Activated naive CD4-positive, alpha-beta T cell treated with anti-CD3 and anti-CD28 coated beads for 36 hours (primary cell): ENCODE measurements around the gene CCR4. TPM values are rescaled to one million over a fixed set of nuclear protein-coding genes. Genes with fewer than 3 reads are reported as not detected.
"Not testable (repeated sequence)": the region's sequence is repeated elsewhere in the genome, so short reads cannot be mapped to it uniquely, and the experiment has no call there.

Experiments used
- CTCF ChIA-PET: fragments of 350-600 bp; sonication (Branson Sonifier 250); formaldehyde crosslinking; loops from one replicate; lab custom pipeline; 2021; ENCODE audit warnings: antibody characterized with exemption; lab: Charles Lee
- DNase-seq: peaks from one replicate; pipeline ENCODE4 v3.0.0-alpha.2; 2020
- H3K27ac Mint-ChIP-seq: one replicate; pipeline ENCODE4 v1.8.0; 2021; ENCODE audit warnings: mild to moderate bottlenecking, mixed read lengths
- H3K27me3 Mint-ChIP-seq: one replicate; pipeline ENCODE4 v1.8.0; 2021; ENCODE audit warnings: low read depth, mixed read lengths
- H3K36me3 Mint-ChIP-seq: one replicate; pipeline ENCODE4 v1.8.0; 2021; ENCODE audit warnings: low read depth, mixed read lengths
- H3K4me1 Mint-ChIP-seq: one replicate; pipeline ENCODE4 v1.8.0; 2021; ENCODE audit warnings: low read depth, mixed read lengths
- H3K4me3 Mint-ChIP-seq: one replicate; pipeline ENCODE4 v1.8.0; 2021; ENCODE audit warnings: mild to moderate bottlenecking, moderate library complexity, mixed read lengths
- H3K9me3 Mint-ChIP-seq: one replicate; pipeline ENCODE4 v1.8.0; 2021; ENCODE audit warnings: mixed read lengths
- intact Hi-C: fragments of 100-400 bp; cut with micrococcal nuclease; formaldehyde crosslinking; loops from one replicate; pipeline ENCODE4 v1.15.1; 2023
- total RNA-seq, 2 experiments: library from RNA; stranded (reverse); gene quantifications; one replicate each; pipeline ENCODE4 v1.2.3, GENCODE V29; 2021

Gene CCR4
- total RNA-seq: 10 to 100 TPM; 27.9 to 28.8 TPM

DNA sequence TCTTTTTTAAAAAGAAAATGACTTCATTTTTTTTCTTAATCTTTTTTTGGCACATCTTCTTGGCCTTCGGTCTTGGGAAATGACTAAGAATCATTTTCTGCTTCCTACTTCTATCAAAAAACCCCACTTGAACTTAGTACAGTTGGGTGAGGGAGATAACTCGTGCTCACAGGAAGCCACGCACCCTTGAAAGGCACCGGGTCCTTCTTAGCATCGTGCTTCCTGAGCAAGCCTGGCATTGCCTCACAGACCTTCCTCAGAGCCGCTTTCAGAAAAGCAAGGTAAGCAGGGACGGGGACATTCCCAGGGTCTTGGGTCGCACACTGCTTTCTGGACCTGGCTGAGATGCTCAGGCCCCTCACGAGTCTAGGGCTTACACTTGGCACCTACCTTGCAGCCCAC is at the start of gene CCR4:
TSS of gene CCR4 (plus strand) at position 235 of the 402 bp plus-strand sequence. CDS start 1,779 bp downstream, outside the sequence.
- DNase-seq: peak; percentile 83
- intact Hi-C loops: loop anchor here (1.0 to 2.0 kb wide), 7 partner anchors 9 to 765 kb away; partner anchors contain the start of gene UBP1
- H3K27ac Mint-ChIP-seq: peak within 1 kb of the TSS; percentile 92
- no peaks in the 10 kb centered on the region for H3K9me3 Mint-ChIP-seq
- H3K27me3 Mint-ChIP-seq: no peaks in the 10 kb centered on the region
- H3K36me3 Mint-ChIP-seq: peaks cover 30% of the 10 kb centered on the region
- peaks cover 59% of the 10 kb centered on the region for H3K4me1 Mint-ChIP-seq
- H3K4me3 Mint-ChIP-seq: peak within 1 kb of the TSS; percentile 86
- CTCF ChIA-PET: interaction anchor here (1.0 to 10.3 kb wide), 6 partner anchors 41 to 422 kb away, joined by 3 to 254 read pairs (median 6); no protein-coding TSS in a partner anchor

GRCh38 chr3:32902887-32903371 is 48.5 kb upstream of the CCR4 start:
- peak overlapping the region; percentile 71 for H3K4me3 Mint-ChIP-seq
- not testable (repeated sequence) for H3K36me3 Mint-ChIP-seq, H3K27ac Mint-ChIP-seq, H3K27me3 Mint-ChIP-seq, H3K4me1 Mint-ChIP-seq, H3K9me3 Mint-ChIP-seq
- intact Hi-C loops: loop anchor here (1.0 to 2.0 kb wide), 3 partner anchors 122 to 392 kb away; no protein-coding TSS in a partner anchor
- CTCF ChIA-PET: interaction anchor here (0.6 to 2.3 kb wide), 27 partner anchors 12 to 1593 kb away, joined by 3 to 10 read pairs (median 3); no protein-coding TSS in a partner anchor
- DNase-seq: peak; percentile 61

- CTCF ChIA-PET: interaction anchor here (0.6 to 2.3 kb wide), 6 partner anchors 51 to 315 kb away, joined by 3 to 9 read pairs (median 3); no protein-coding TSS in a partner anchor
- H3K27ac Mint-ChIP-seq: no peak overlapping the region
- H3K4me3 Mint-ChIP-seq: no peak overlapping the region
- peaks cover 2% of the 10 kb centered on the region for H3K4me1 Mint-ChIP-seq
- intact Hi-C loops: loop anchor here (1.0 to 2.0 kb wide), 2 partner anchors 123 to 393 kb away; no protein-coding TSS in a partner anchor
- H3K9me3 Mint-ChIP-seq: no peaks in the 10 kb centered on the region
- peaks cover 2% of the 10 kb centered on the region for H3K27me3 Mint-ChIP-seq
- DNase-seq: no peak
- no peaks in the 10 kb centered on the region for H3K36me3 Mint-ChIP-seq
Measured at GRCh38 chr3:32903953-32904352, 47.5 kb upstream of the CCR4 start.

DNA sequence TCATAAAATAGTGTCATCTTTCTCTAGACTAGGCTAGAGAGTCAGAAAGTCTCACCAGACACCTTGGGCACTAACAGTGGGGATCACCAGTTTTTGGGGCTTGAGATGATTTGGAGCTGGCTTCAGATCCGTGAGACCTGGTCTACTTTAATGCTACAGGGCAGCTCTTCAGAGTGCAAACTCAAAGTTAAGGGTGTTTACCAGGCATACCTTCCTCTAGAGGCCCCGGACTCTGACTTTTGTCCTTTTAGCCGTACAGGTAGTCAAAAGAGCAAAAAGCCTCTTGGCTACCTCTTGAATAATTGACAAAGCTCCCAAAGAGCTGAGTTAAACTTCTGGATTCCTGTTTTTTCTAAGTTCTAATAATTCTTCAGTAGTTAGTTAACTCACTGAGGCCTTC is 41.4 kb upstream of the CCR4 start:
- Mint-ChIP-seq H3K4me1 (peaks cover 2% of the 10 kb centered on the region), H3K9me3 (no peaks in the 10 kb centered on the region), H3K36me3 (no peaks in the 10 kb centered on the region), H3K27me3 (no peaks in the 10 kb centered on the region), H3K27ac (no peak overlapping the region), H3K4me3 (no peak overlapping the region)
- CTCF ChIA-PET: interaction anchor here (1.2 kb wide), 1 partner anchor 25 kb away, joined by 3 read pairs; no protein-coding TSS in a partner anchor
- DNase-seq: no peak
- intact Hi-C loops: no loop called here

DNA sequence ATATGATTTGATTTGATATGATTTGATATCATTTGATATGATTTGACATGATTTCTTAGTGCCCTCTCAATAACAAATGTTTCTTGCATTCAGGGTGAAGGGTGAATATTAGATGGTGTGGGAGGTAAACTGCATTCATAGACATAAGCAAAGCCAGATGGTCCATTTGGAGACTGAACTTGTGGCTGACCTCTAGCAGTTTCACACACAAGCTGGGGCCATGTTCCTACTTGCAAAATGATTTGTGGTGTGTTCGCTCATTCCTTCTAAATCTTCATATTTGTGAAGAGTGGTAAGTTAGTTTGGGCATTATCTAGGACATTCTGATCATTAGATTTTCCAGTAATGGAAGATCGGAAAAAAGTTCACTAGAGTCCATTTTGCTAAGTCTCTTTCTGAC is 40.5 kb upstream of the CCR4 start:
- intact Hi-C loops: no loop called here
- H3K27me3 Mint-ChIP-seq: no peaks in the 10 kb centered on the region
- no peak for DNase-seq
- CTCF ChIA-PET: interaction anchor here (1.2 kb wide), 1 partner anchor 24 kb away, joined by 3 read pairs; no protein-coding TSS in a partner anchor
- H3K9me3 Mint-ChIP-seq: no peaks in the 10 kb centered on the region
- H3K4me3 Mint-ChIP-seq: no peak overlapping the region
- H3K36me3 Mint-ChIP-seq: no peaks in the 10 kb centered on the region
- H3K27ac Mint-ChIP-seq: no peak overlapping the region
- peaks cover 2% of the 10 kb centered on the region for H3K4me1 Mint-ChIP-seq

GRCh38 chr3:32912046-32912445 is 39.4 kb upstream of the CCR4 start:
- Mint-ChIP-seq H3K36me3 (peaks cover 5% of the 10 kb centered on the region), H3K4me1 (peaks cover 2% of the 10 kb centered on the region), H3K27me3 (no peaks in the 10 kb centered on the region), H3K4me3 (no peak overlapping the region), H3K27ac (no peak overlapping the region), H3K9me3 (peaks cover 5% of the 10 kb centered on the region)
- CTCF ChIA-PET: no interaction called here
- intact Hi-C loops: no loop called here
- DNase-seq: no peak

DNA sequence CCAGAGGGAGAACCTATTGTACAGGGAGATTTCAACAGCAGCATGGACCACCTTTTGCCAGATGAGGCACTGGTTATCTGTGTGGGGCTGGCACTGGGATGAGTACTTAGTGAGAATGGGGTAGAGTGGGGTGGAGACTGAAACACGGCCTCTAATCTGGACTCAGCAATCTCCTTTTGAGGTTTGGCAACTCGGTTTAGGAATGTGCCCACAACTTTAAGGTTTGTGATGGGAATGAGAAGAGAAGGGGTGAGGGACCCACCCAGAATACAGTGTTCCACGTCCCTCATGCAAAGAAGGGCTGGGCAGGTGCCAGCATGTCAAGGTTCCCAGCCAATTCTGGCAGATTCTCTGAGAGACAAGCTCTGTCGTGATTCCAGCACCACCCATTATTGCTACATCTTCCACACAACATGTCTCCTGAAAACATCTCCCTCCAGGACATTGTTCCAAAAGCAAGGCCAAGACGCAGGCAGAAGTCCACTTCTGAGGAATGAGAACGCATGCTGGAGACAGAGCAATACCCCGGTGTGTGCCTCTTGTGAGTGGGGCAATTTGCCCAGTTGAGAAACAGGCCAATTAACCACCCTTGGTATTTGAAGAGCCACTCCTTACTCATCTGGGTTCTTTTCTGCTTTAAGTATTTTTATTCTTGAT is 37.5 kb upstream of the CCR4 start:
- Mint-ChIP-seq H3K36me3 (peaks cover 5% of the 10 kb centered on the region), H3K27ac (no peak overlapping the region), H3K9me3 (peaks cover 12% of the 10 kb centered on the region), H3K4me1 (peaks cover 2% of the 10 kb centered on the region), H3K27me3 (no peaks in the 10 kb centered on the region), H3K4me3 (no peak overlapping the region)
- CTCF ChIA-PET: no interaction called here
- DNase-seq: no peak
- intact Hi-C loops: no loop called here

GRCh38 chr3:32919920-32920319 is 31.5 kb upstream of the CCR4 start:
- Mint-ChIP-seq H3K27ac (no peak overlapping the region), H3K4me1 (no peaks in the 10 kb centered on the region), H3K9me3 (peaks cover 12% of the 10 kb centered on the region), H3K36me3 (peaks cover 5% of the 10 kb centered on the region), H3K4me3 (no peak overlapping the region), H3K27me3 (no peaks in the 10 kb centered on the region)
- DNase-seq: no peak
- intact Hi-C loops: no loop called here
- CTCF ChIA-PET: no interaction called here

DNA sequence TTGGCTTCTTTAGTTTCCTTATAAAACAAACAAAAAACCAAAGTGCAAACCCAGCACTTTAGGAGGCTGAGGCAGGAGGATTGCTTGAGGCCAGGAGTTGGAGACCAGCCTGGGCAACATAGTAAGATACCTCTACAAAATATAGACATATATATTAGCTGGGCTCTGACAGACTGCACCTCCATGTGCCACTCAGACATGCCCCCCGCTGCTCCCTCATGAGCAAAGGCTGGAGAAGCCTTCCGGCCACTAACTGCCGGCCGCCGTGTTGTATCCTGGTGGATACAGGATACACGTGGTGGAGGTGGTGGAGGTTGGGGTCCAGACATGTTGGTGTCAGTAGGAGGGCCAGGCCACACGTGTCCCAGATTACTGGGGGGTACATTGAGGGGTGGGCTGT is 29.4 kb upstream of the CCR4 start:
- H3K27me3 Mint-ChIP-seq: no peaks in the 10 kb centered on the region
- no peaks in the 10 kb centered on the region for H3K4me1 Mint-ChIP-seq
- DNase-seq: no peak
- no peak overlapping the region for H3K4me3 Mint-ChIP-seq
- H3K27ac Mint-ChIP-seq: no peak overlapping the region
- intact Hi-C loops: no loop called here
- CTCF ChIA-PET: no interaction called here
- H3K36me3 Mint-ChIP-seq: no peaks in the 10 kb centered on the region
- peaks cover 7% of the 10 kb centered on the region for H3K9me3 Mint-ChIP-seq

- Mint-ChIP-seq H3K27me3 (peaks cover 9% of the 10 kb centered on the region), H3K36me3 (no peaks in the 10 kb centered on the region), H3K4me1 (no peaks in the 10 kb centered on the region), H3K4me3 (no peak overlapping the region), H3K9me3 (peaks cover 2% of the 10 kb centered on the region), H3K27ac (no peak overlapping the region)
- CTCF ChIA-PET: interaction anchor here (0.7 kb wide), 1 partner anchor 27 kb away, joined by 3 read pairs; no protein-coding TSS in a partner anchor
- intact Hi-C loops: no loop called here
- no peak for DNase-seq
Measured at GRCh38 chr3:32930161-32930560, 21.3 kb upstream of the CCR4 start.

- H3K36me3 Mint-ChIP-seq, intact Hi-C loops, DNase-seq, CTCF ChIA-PET, H3K27me3 Mint-ChIP-seq, H3K4me1 Mint-ChIP-seq, H3K4me3 Mint-ChIP-seq, H3K27ac Mint-ChIP-seq, H3K9me3 Mint-ChIP-seq: not testable (repeated sequence)
Measured at GRCh38 chr3:32931273-32931672, 20.2 kb upstream of the CCR4 start.

GRCh38 chr3:32934150-32934742 is 17.2 kb upstream of the CCR4 start:
- CTCF ChIA-PET: interaction anchor here (0.6 to 2.8 kb wide), 15 partner anchors 9 to 444 kb away, joined by 3 to 9 read pairs (median 3); no protein-coding TSS in a partner anchor
- peak; percentile 52 for DNase-seq
- Mint-ChIP-seq H3K9me3 (peaks cover 2% of the 10 kb centered on the region), H3K27ac (no peak overlapping the region), H3K4me1 (no peaks in the 10 kb centered on the region), H3K4me3 (no peak overlapping the region), H3K36me3 (no peaks in the 10 kb centered on the region), H3K27me3 (peaks cover 4% of the 10 kb centered on the region)
- intact Hi-C loops: loop anchor here (1.0 kb wide), 3 partner anchors 153 to 424 kb away; no protein-coding TSS in a partner anchor
